Activated CD4-positive, alpha-beta memory T cell treated with anti-CD3 and anti-CD28 coated beads for 36 hours (primary cell): ENCODE data around the gene RNU6-9. TPM values are rescaled to one million over a fixed set of nuclear protein-coding genes. Genes with fewer than 3 reads are reported as not detected.

Experiments used
- CTCF ChIA-PET: fragments of 350-600 bp; sonication (Branson Sonifier 250); formaldehyde crosslinking; loops from one replicate; lab custom pipeline; 2021; ENCODE audit warnings: antibody characterized with exemption, inconsistent platforms; lab: Charles Lee
- POLR2A ChIA-PET: fragments of 350-600 bp; sonication (Branson Sonifier 250); formaldehyde crosslinking; loops from one replicate; lab custom pipeline; 2021; ENCODE audit warnings: antibody characterized with exemption; lab: Charles Lee
- DNase-seq: peaks from one replicate; pipeline ENCODE4 v3.0.0-alpha.2; 2020
- H3K27ac Mint-ChIP-seq: one replicate; pipeline ENCODE4 v1.8.0; 2021; ENCODE audit warnings: mixed read lengths
- H3K27me3 Mint-ChIP-seq: one replicate; pipeline ENCODE4 v1.8.0; 2021; ENCODE audit warnings: mixed read lengths
- H3K36me3 Mint-ChIP-seq: one replicate; pipeline ENCODE4 v1.8.0; 2021; ENCODE audit warnings: mixed read lengths
- H3K4me1 Mint-ChIP-seq: one replicate; pipeline ENCODE4 v1.8.0; 2021; ENCODE audit warnings: low read depth, mixed read lengths
- H3K4me3 Mint-ChIP-seq: one replicate; pipeline ENCODE4 v1.8.0; 2021; ENCODE audit warnings: mild to moderate bottlenecking, mixed read lengths
- H3K9me3 Mint-ChIP-seq: one replicate; pipeline ENCODE4 v1.8.0; 2021; ENCODE audit warnings: mixed read lengths
- intact Hi-C: fragments of 100-400 bp; cut with micrococcal nuclease; formaldehyde crosslinking; loops from one replicate; pipeline ENCODE4 v1.15.1; 2023
- total RNA-seq, 2 experiments: library from RNA; stranded (reverse); gene quantifications; one replicate each; pipeline ENCODE4 v1.2.3, GENCODE V29; 2021

RNU6-9 gene
- total RNA-seq, 2 experiments from 2014 or later, result not detected

- peaks cover 17% of the 10 kb centered on the region for H3K4me1 Mint-ChIP-seq
- POLR2A ChIA-PET, result no interaction called here
- H3K4me3 Mint-ChIP-seq, result no peak overlapping the region
- peaks cover 19% of the 10 kb centered on the region for H3K36me3 Mint-ChIP-seq
- DNase-seq, result no peak
- CTCF ChIA-PET, result no interaction called here
- no peak overlapping the region for H3K27ac Mint-ChIP-seq
- intact Hi-C loops, result no loop called here
- H3K27me3 Mint-ChIP-seq, result peaks cover 3% of the 10 kb centered on the region
- H3K9me3 Mint-ChIP-seq, result no peaks in the 10 kb centered on the region
Observed at GRCh38 chr19:896999-897398, 3.7 kb downstream of the RNU6-9 start.

GRCh38 chr19:897442-898039 is 4.3 kb downstream of the RNU6-9 start:
- intact Hi-C loops, result no loop called here

GRCh38 chr19:898663-899062 is 5.4 kb downstream of the RNU6-9 start:
- Mint-ChIP-seq H3K4me1 (peaks cover 10% of the 10 kb centered on the region), H3K36me3 (peaks cover 16% of the 10 kb centered on the region), H3K4me3 (no peak overlapping the region), H3K27ac (no peak overlapping the region), H3K27me3 (no peaks in the 10 kb centered on the region), H3K9me3 (no peaks in the 10 kb centered on the region)
- peak; percentile 38 for DNase-seq
- ChIA-PET CTCF (interaction anchor here (1.0 kb wide), 1 partner anchor 20 kb away, joined by 3 read pairs; no protein-coding TSS in a partner anchor), POLR2A (no interaction called here)
- intact Hi-C loops, result no loop called here

More at GRCh38 chr19:897442-898039, 4.3 kb downstream of the RNU6-9 start:
- ChIA-PET POLR2A (no interaction called here), CTCF (no interaction called here)
- H3K27ac Mint-ChIP-seq, result no peak overlapping the region
- H3K4me3 Mint-ChIP-seq, result no peak overlapping the region
- H3K9me3 Mint-ChIP-seq, result no peaks in the 10 kb centered on the region
- H3K36me3 Mint-ChIP-seq, result peaks cover 21% of the 10 kb centered on the region
- no peak for DNase-seq
- H3K4me1 Mint-ChIP-seq, result peaks cover 17% of the 10 kb centered on the region
- H3K27me3 Mint-ChIP-seq, result peaks cover 3% of the 10 kb centered on the region

GRCh38 chr19:899336-900042 is 6.2 kb downstream of the RNU6-9 start:
- POLR2A ChIA-PET, result no interaction called here
- H3K9me3 Mint-ChIP-seq, result no peaks in the 10 kb centered on the region

GRCh38 chr19:900043-900301 is 6.7 kb downstream of the RNU6-9 start:
- Mint-ChIP-seq H3K27me3 (no peaks in the 10 kb centered on the region), H3K4me3 (no peak overlapping the region), H3K4me1 (peaks cover 13% of the 10 kb centered on the region), H3K9me3 (no peaks in the 10 kb centered on the region), H3K36me3 (peaks cover 19% of the 10 kb centered on the region), H3K27ac (no peak overlapping the region)
- ChIA-PET POLR2A (no interaction called here), CTCF (no interaction called here)
- DNase-seq, result no peak
- intact Hi-C loops, result no loop called here

More at GRCh38 chr19:899336-900042, 6.2 kb downstream of the RNU6-9 start:
- H3K27ac Mint-ChIP-seq, result no peak overlapping the region
- no peaks in the 10 kb centered on the region for H3K27me3 Mint-ChIP-seq
- H3K36me3 Mint-ChIP-seq, result peaks cover 19% of the 10 kb centered on the region
- no peak for DNase-seq
- H3K4me3 Mint-ChIP-seq, result no peak overlapping the region
- CTCF ChIA-PET, result no interaction called here
- H3K4me1 Mint-ChIP-seq, result peaks cover 13% of the 10 kb centered on the region
- intact Hi-C loops, result no loop called here

- H3K36me3 Mint-ChIP-seq, result peaks cover 19% of the 10 kb centered on the region
- H3K9me3 Mint-ChIP-seq, result no peaks in the 10 kb centered on the region
- H3K4me3 Mint-ChIP-seq, result no peak overlapping the region
- DNase-seq, result peak; percentile 56
- ChIA-PET POLR2A (no interaction called here), CTCF (no interaction called here)
- peaks cover 13% of the 10 kb centered on the region for H3K4me1 Mint-ChIP-seq
- intact Hi-C loops, result no loop called here
- no peaks in the 10 kb centered on the region for H3K27me3 Mint-ChIP-seq
- H3K27ac Mint-ChIP-seq, result no peak overlapping the region
Observed at GRCh38 chr19:900302-901111, 7.2 kb downstream of the RNU6-9 start.

GRCh38 chr19:901216-902092 is 8.2 kb downstream of the RNU6-9 start:
- Mint-ChIP-seq H3K4me3 (no peak overlapping the region), H3K36me3 (peaks cover 18% of the 10 kb centered on the region), H3K4me1 (peaks cover 20% of the 10 kb centered on the region), H3K9me3 (no peaks in the 10 kb centered on the region), H3K27ac (no peak overlapping the region), H3K27me3 (no peaks in the 10 kb centered on the region)
- DNase-seq, result no peak
- intact Hi-C loops, result no loop called here
- ChIA-PET POLR2A (interaction anchor here (1.1 kb wide), 1 partner anchor 9 kb away, joined by 3 read pairs; the partner anchor contains the start of genes MED16 and RNU6-9), CTCF (no interaction called here)

- DNase-seq, result no peak
- intact Hi-C loops, result no loop called here
- H3K9me3 Mint-ChIP-seq, result no peaks in the 10 kb centered on the region
- H3K27ac Mint-ChIP-seq, result no peak overlapping the region
- ChIA-PET POLR2A (interaction anchor here (1.1 kb wide), 1 partner anchor 9 kb away, joined by 3 read pairs; the partner anchor contains the start of genes MED16 and RNU6-9), CTCF (no interaction called here)
- peaks cover 13% of the 10 kb centered on the region for H3K36me3 Mint-ChIP-seq
- H3K4me3 Mint-ChIP-seq, result no peak overlapping the region
- H3K4me1 Mint-ChIP-seq, result peaks cover 26% of the 10 kb centered on the region
- no peaks in the 10 kb centered on the region for H3K27me3 Mint-ChIP-seq
Observed at GRCh38 chr19:902093-902370, 8.7 kb downstream of the RNU6-9 start.

GRCh38 chr19:902446-903226 is 9.4 kb downstream of the RNU6-9 start:
- DNase-seq, result no peak
- CTCF ChIA-PET, result no interaction called here
- no peak overlapping the region for H3K27ac Mint-ChIP-seq
- no peaks in the 10 kb centered on the region for H3K27me3 Mint-ChIP-seq
- no peak overlapping the region for H3K4me3 Mint-ChIP-seq
- intact Hi-C loops, result no loop called here
- H3K4me1 Mint-ChIP-seq, result peaks cover 32% of the 10 kb centered on the region
- H3K9me3 Mint-ChIP-seq, result no peaks in the 10 kb centered on the region
- POLR2A ChIA-PET, result interaction anchor here (1.1 to 1.7 kb wide), 2 partner anchors 10 to 29 kb away, joined by 3 read pairs; partner anchors contain the start of genes MED16 and RNU6-9
- peaks cover 11% of the 10 kb centered on the region for H3K36me3 Mint-ChIP-seq

- H3K4me3 Mint-ChIP-seq, result no peak overlapping the region
- H3K4me1 Mint-ChIP-seq, result peaks cover 38% of the 10 kb centered on the region
- ChIA-PET POLR2A (interaction anchor here (1.7 kb wide), 1 partner anchor 30 kb away, joined by 3 read pairs; no protein-coding TSS in a partner anchor), CTCF (no interaction called here)
- H3K27me3 Mint-ChIP-seq, result no peaks in the 10 kb centered on the region
- H3K36me3 Mint-ChIP-seq, result peaks cover 11% of the 10 kb centered on the region
- no peaks in the 10 kb centered on the region for H3K9me3 Mint-ChIP-seq
- intact Hi-C loops, result no loop called here
- no peak for DNase-seq
- H3K27ac Mint-ChIP-seq, result no peak overlapping the region
Observed at GRCh38 chr19:903266-903797, 10.0 kb downstream of the RNU6-9 start.

GRCh38 chr19:904545-904944 is 11.3 kb downstream of the RNU6-9 start:
- ChIA-PET CTCF (no interaction called here), POLR2A (interaction anchor here (1.7 kb wide), 1 partner anchor 31 kb away, joined by 3 read pairs; no protein-coding TSS in a partner anchor)
- Mint-ChIP-seq H3K9me3 (no peaks in the 10 kb centered on the region), H3K36me3 (peaks cover 9% of the 10 kb centered on the region), H3K27ac (no peak overlapping the region), H3K4me1 (peaks cover 50% of the 10 kb centered on the region), H3K27me3 (no peaks in the 10 kb centered on the region), H3K4me3 (no peak overlapping the region)
- intact Hi-C loops, result no loop called here
- DNase-seq, result no peak
